SK-N-SH (cell line): ENCODE data around the gene AK5.

ENCODE experiments used
- EP300 ChIP-seq, 2 experiments: IDR thresholded peaks; 2 replicates each; pipeline versions ENCODE4 v1.4.0 to v1.6.1; 2012; ENCODE audit warnings: borderline replicate concordance in 1 of 2, low read depth in 1 of 2, low read length in 1 of 2
- POLR2AphosphoS5 ChIP-seq: IDR thresholded peaks from 2 replicates; pipeline ENCODE4 v1.6.1; 2012; ENCODE audit warnings: low read depth, low read length
- RAD21 ChIP-seq: IDR thresholded peaks from 2 replicates; pipeline ENCODE4 v1.6.1; 2012; ENCODE audit warnings: mild to moderate bottlenecking, low read length
- TF ChIP-seq, protein P1 (sequence below): fragments of 200-600 bp; sonication (generic); IDR thresholded peaks from 2 replicates; pipeline ENCODE4 v1.6.1; 2017; ENCODE audit warnings: antibody characterized with exemption, mild to moderate bottlenecking, moderate library complexity

DNA sequence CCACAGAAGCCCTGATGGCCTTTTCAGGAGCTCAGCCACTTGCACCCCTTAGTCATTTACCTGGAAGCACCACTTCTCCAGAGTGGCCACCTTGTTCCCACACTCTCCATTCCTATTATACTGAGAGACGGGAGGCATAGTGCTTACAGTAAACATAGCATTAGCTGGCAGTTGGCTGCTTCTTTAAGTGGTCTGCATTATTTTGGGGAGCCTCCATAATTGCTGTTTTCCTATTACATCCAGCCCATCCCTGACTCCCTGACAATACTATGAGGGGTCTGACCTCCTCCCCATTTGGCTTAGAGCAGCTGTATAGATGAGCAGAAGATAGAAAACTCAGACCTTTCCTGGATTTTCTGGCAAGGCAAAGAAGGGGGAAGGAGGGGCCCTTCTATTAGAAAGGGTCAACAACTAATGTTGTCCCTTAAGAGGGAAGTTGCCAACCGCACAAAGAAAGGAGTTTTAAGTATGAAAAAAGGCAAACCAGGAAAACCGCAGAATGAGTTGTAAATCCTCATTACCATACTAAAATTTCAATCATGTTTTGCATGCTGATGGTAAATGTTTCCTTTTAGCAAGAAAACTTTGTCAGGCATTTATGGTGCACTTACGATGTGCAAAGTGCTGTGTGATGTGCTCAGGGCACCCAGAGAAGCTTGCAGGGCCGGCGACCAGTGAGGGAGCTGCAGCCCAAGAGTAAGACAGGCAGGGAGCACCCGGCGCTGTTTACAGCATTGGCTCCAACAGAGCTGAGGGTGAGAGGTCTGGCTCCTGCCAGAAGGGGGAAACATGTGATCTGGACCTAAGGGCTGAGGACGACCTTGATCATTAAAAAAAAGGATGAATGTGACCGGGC lies 233.3 kb downstream of the AK5 start:
- TF ChIP-seq POLR2AphosphoS5 = no peak
- no peak for TF ChIP-seq EP300 (IDR thresholded peaks at IDR 0.05; ENCODE audit: borderline replicate concordance in 1 of 2, low read depth in 1 of 2, low read length in 1 of 2)
- peak; percentile 26; the same call in 1 of the 2 replicates for TF ChIP-seq RAD21
- TF ChIP-seq, protein P1, sequence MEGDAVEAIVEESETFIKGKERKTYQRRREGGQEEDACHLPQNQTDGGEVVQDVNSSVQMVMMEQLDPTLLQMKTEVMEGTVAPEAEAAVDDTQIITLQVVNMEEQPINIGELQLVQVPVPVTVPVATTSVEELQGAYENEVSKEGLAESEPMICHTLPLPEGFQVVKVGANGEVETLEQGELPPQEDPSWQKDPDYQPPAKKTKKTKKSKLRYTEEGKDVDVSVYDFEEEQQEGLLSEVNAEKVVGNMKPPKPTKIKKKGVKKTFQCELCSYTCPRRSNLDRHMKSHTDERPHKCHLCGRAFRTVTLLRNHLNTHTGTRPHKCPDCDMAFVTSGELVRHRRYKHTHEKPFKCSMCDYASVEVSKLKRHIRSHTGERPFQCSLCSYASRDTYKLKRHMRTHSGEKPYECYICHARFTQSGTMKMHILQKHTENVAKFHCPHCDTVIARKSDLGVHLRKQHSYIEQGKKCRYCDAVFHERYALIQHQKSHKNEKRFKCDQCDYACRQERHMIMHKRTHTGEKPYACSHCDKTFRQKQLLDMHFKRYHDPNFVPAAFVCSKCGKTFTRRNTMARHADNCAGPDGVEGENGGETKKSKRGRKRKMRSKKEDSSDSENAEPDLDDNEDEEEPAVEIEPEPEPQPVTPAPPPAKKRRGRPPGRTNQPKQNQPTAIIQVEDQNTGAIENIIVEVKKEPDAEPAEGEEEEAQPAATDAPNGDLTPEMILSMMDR = peak; percentile 45
